ENCODE results near the gene BASP1. TPM values are rescaled to one million over a fixed set of nuclear protein-coding genes. Genes with fewer than 3 reads are reported as not detected.
"Not testable (repeated sequence)": the region's sequence is repeated elsewhere in the genome, so short reads cannot be mapped to it uniquely, and the experiment has no call there.

BASP1 gene
- total and polyA plus RNA-seq, 2 donors: 40.8 to 41.0 TPM

GRCh38 chr5:17185773-17186172 lies 31.7 kb upstream of the BASP1 start:
- Histone ChIP-seq H3K4me1 (ENCODE audit: insufficient read depth) (no peaks in the 10 kb centered on the region), H3K27ac (ENCODE audit: low read depth) (no peak overlapping the region), H3K36me3 (ENCODE audit: insufficient read depth) (no peaks in the 10 kb centered on the region), H3K4me3 (ENCODE audit: low read depth, low read length) (no peak overlapping the region)
- no peak for DNase-seq (ENCODE audit: extremely low spot score)
- 48% methylated on average over 3 of the region's 3 CpGs for WGBS

GRCh38 chr5:17186256-17186655 lies 31.2 kb upstream of the BASP1 start:
- Histone ChIP-seq H3K27ac (ENCODE audit: low read depth) (no peak overlapping the region), H3K4me1 (ENCODE audit: insufficient read depth) (no peaks in the 10 kb centered on the region), H3K4me3 (ENCODE audit: low read depth, low read length) (no peak overlapping the region), H3K36me3 (ENCODE audit: insufficient read depth) (no peaks in the 10 kb centered on the region)
- no peak for DNase-seq (ENCODE audit: extremely low spot score)
- 93% methylated on average over 4 of the region's 4 CpGs for WGBS

GRCh38 chr5:17187011-17187785 lies 30.2 kb upstream of the BASP1 start:
- no peak overlapping the region for H3K4me3 ChIP-seq (ENCODE audit: low read depth, low read length)
- no peak for DNase-seq (ENCODE audit: extremely low spot score)
- H3K36me3 ChIP-seq (ENCODE audit: insufficient read depth): no peaks in the 10 kb centered on the region
- WGBS: 88% methylated on average over 7 of the region's 7 CpGs
- no peaks in the 10 kb centered on the region for H3K4me1 ChIP-seq (ENCODE audit: insufficient read depth)
- no peak overlapping the region for H3K27ac ChIP-seq (ENCODE audit: low read depth)

DNA sequence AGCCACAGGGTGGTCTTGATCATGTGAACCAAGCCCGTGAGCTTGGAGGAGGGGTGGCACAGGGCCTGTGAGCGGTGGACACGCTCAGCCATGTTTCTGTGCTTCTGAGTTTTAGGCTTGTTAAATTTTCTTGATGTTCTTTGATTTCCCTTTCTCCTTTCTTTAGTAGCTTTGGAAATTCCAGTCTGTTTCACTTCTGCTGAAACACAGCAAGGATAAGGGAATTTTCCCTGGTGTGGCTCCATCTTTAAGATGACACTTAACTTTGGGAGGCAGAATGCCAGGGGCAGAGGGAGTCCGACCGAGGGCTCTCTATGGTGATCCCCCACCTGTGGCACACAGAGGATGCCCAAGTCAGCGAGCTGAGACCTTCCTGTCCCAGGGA lies 29.7 kb upstream of the BASP1 start:
- H3K27ac ChIP-seq (ENCODE audit: low read depth): no peak overlapping the region
- H3K4me1 ChIP-seq (ENCODE audit: insufficient read depth): no peaks in the 10 kb centered on the region
- no peak for DNase-seq (ENCODE audit: extremely low spot score)
- 94% methylated on average over 6 of the region's 6 CpGs for WGBS
- no peak overlapping the region for H3K4me3 ChIP-seq (ENCODE audit: low read depth, low read length)
- no peaks in the 10 kb centered on the region for H3K36me3 ChIP-seq (ENCODE audit: insufficient read depth)

GRCh38 chr5:17189381-17190036 lies 27.9 kb upstream of the BASP1 start:
- Histone ChIP-seq H3K4me3 (ENCODE audit: low read depth, low read length) (no peak overlapping the region), H3K4me1 (ENCODE audit: insufficient read depth) (no peaks in the 10 kb centered on the region), H3K36me3 (ENCODE audit: insufficient read depth) (no peaks in the 10 kb centered on the region), H3K27ac (ENCODE audit: low read depth) (no peak overlapping the region)
- WGBS: 39% methylated on average over 13 of the region's 13 CpGs
- no peak for DNase-seq (ENCODE audit: extremely low spot score)

GRCh38 chr5:17190242-17190778 lies 27.1 kb upstream of the BASP1 start:
- peak; percentile 28 for DNase-seq (ENCODE audit: extremely low spot score)
- no peak overlapping the region for H3K27ac ChIP-seq (ENCODE audit: low read depth)
- H3K36me3 ChIP-seq (ENCODE audit: insufficient read depth): no peaks in the 10 kb centered on the region
- H3K4me1 ChIP-seq (ENCODE audit: insufficient read depth): no peaks in the 10 kb centered on the region
- 7% methylated on average over 4 of the region's 4 CpGs for WGBS
- H3K4me3 ChIP-seq (ENCODE audit: low read depth, low read length): no peak overlapping the region

GRCh38 chr5:17190799-17191391 lies 26.5 kb upstream of the BASP1 start:
- Histone ChIP-seq H3K4me1 (ENCODE audit: insufficient read depth) (no peaks in the 10 kb centered on the region), H3K27ac (ENCODE audit: low read depth) (no peak overlapping the region), H3K36me3 (ENCODE audit: insufficient read depth) (no peaks in the 10 kb centered on the region), H3K4me3 (ENCODE audit: low read depth, low read length) (no peak overlapping the region)
- WGBS: 80% methylated on average over 7 of the region's 7 CpGs
- DNase-seq (ENCODE audit: extremely low spot score): no peak

DNA sequence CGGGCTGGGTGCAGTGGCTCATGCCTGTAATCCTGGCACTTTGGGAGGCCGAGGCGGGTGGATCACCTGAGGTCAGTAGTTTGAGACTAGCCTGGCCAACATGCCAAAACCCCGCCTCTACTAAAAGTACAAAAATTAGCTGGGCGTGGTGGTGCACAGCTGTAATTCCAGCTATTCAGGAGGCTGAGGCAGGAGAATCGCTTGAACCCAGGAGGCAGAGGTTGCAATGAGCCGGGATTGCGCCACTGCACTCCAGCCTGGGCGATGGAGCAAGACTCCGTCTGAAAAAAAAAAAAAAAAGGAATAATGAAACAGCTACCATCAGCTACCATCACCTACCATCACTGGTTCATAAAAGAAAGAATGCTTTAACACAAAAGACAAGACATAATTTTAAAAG lies 25.9 kb upstream of the BASP1 start:
- not testable (repeated sequence) for H3K4me3 ChIP-seq (ENCODE audit: low read depth, low read length); H3K36me3 ChIP-seq (ENCODE audit: insufficient read depth); H3K4me1 ChIP-seq (ENCODE audit: insufficient read depth); H3K27ac ChIP-seq (ENCODE audit: low read depth); DNase-seq (ENCODE audit: extremely low spot score)
- WGBS: 90% methylated on average over 10 of the region's 10 CpGs

DNA sequence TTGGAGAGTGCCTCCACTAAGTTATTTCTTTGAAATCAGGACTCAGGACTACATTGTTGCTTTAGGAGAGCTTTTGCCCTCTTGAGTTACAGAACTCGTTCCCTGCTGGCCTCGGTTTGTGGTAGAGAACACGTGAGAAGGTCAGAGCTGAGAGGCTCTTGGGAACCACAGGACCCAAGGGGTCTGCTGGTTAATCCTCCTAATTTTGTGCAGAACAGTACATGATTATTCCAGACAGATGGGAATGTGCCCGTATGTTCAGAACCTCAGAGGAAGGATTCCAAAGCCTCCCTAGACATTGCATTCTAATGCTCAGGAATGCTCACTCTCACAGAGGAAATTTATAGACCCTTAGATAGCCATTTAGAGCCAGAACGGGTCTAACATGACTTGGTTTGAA lies 25.2 kb upstream of the BASP1 start:
- H3K36me3 ChIP-seq (ENCODE audit: insufficient read depth): no peaks in the 10 kb centered on the region
- 37% methylated on average over 5 of the region's 5 CpGs for WGBS
- no peak overlapping the region for H3K27ac ChIP-seq (ENCODE audit: low read depth)
- H3K4me3 ChIP-seq (ENCODE audit: low read depth, low read length): no peak overlapping the region
- H3K4me1 ChIP-seq (ENCODE audit: insufficient read depth): no peaks in the 10 kb centered on the region
- DNase-seq (ENCODE audit: extremely low spot score): no peak

- H3K27ac ChIP-seq (ENCODE audit: low read depth): no peak overlapping the region
- 92% methylated on average over 5 of the region's 5 CpGs for WGBS
- DNase-seq (ENCODE audit: extremely low spot score): no peak
- no peak overlapping the region for H3K4me3 ChIP-seq (ENCODE audit: low read depth, low read length)
- no peaks in the 10 kb centered on the region for H3K4me1 ChIP-seq (ENCODE audit: insufficient read depth)
- H3K36me3 ChIP-seq (ENCODE audit: insufficient read depth): no peaks in the 10 kb centered on the region
Observed at GRCh38 chr5:17196024-17196423, 21.4 kb upstream of the BASP1 start.

DNA sequence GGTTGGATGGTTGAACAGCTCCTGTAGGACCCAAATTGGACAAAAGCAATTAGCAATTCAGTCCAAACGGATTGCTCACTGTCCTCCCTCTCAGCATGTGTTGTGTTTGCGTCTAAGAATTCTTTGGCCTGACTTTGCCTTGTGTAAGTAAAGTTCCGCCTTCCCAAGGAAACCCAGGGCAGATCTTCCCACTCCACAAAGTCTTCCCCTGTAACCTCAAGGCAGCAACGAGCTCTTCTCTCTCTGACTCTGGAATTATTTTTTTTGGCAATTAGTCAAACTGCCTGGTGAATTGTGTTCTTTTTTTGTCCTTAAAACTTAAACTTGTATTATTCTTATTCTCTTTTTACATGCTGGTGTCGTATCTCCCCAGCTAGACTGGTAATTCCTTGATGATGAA lies 20.7 kb upstream of the BASP1 start:
- H3K4me3 ChIP-seq (ENCODE audit: low read depth, low read length): no peak overlapping the region
- no peaks in the 10 kb centered on the region for H3K36me3 ChIP-seq (ENCODE audit: insufficient read depth)
- H3K27ac ChIP-seq (ENCODE audit: low read depth): no peak overlapping the region
- DNase-seq (ENCODE audit: extremely low spot score): no peak
- WGBS: 79% methylated on average over 5 of the region's 5 CpGs
- no peaks in the 10 kb centered on the region for H3K4me1 ChIP-seq (ENCODE audit: insufficient read depth)

- 33% methylated on average over 10 of the region's 10 CpGs for WGBS
- DNase-seq (ENCODE audit: extremely low spot score): no peak
- no peaks in the 10 kb centered on the region for H3K36me3 ChIP-seq (ENCODE audit: insufficient read depth)
- H3K27ac ChIP-seq (ENCODE audit: low read depth): no peak overlapping the region
- H3K4me1 ChIP-seq (ENCODE audit: insufficient read depth): no peaks in the 10 kb centered on the region
- H3K4me3 ChIP-seq (ENCODE audit: low read depth, low read length): no peak overlapping the region
Observed at GRCh38 chr5:17203329-17204132, 13.9 kb upstream of the BASP1 start.

DNA sequence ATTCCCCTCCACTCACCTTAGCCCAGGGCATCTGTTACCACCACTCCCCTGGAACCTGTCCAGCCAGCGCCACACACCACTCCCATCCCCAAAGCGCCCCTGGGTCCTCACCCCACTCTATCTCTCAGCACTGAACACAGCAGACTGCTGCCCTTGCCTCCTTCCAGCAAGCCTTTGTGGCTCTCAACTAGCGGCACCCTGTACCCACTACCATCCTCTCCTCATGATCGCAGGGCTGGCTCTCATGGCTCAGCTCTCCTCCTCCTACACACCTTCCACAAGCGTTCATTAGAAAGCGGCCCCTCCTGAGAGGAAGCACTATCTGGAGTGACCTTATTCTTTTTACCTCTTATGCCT lies 13.3 kb upstream of the BASP1 start:
- H3K27ac ChIP-seq (ENCODE audit: low read depth): no peak overlapping the region
- H3K4me3 ChIP-seq (ENCODE audit: low read depth, low read length): no peak overlapping the region
- WGBS: 69% methylated on average over 6 of the region's 6 CpGs
- no peak for DNase-seq (ENCODE audit: extremely low spot score)
- no peaks in the 10 kb centered on the region for H3K4me1 ChIP-seq (ENCODE audit: insufficient read depth)
- no peaks in the 10 kb centered on the region for H3K36me3 ChIP-seq (ENCODE audit: insufficient read depth)
